Lower leg skin (tissue), 4 donors: ENCODE results near the gene CABYR. TPM values are rescaled to one million over a fixed set of nuclear protein-coding genes. Genes with fewer than 3 reads are reported as not detected.

Experiments used
- DNase-seq, 2 donors: peaks; one replicate each; pipeline ENCODE4 v3.0.0-alpha.2; 2019; ENCODE audit warnings: low spot score in 2 of 2
- H3K4me3 ChIP-seq: fragments of 200-600 bp; sonication (generic); 2 replicates; pipeline ENCODE4 v1.5.1; 2017; ENCODE audit warnings: mild to moderate bottlenecking, low read depth; ENCODE audit not compliant: poor library complexity, severe bottlenecking
- POLR2A ChIP-seq, 2 donors: fragments of 450-650 bp; IDR thresholded peaks; one replicate each; pipeline ENCODE4 v1.6.1; 2016 to 2017; ENCODE audit warnings: antibody characterized with exemption in 2 of 2, mild to moderate bottlenecking in 1 of 2, moderate library complexity in 1 of 2
- WGBS, 2 donors: methylation state at CpG; one replicate each; pipeline ENCODE4 v1.1.5; 2018; 5-methylcytosine and 5-hydroxymethylcytosine counted together
- intact Hi-C: fragments of 100-400 bp; cut with DNase I; formaldehyde crosslinking; loops from one replicate; pipeline ENCODE4 v1.15.0; 2023; ENCODE audit warnings: low total_unique reads
- total RNA-seq, 4 donors: library from RNA; depleted of rRNA; stranded (reverse); fragments of >200 nt; gene quantifications; one replicate each; pipeline ENCODE4 v1.1.0, GENCODE V29; 2016
- TF ChIP-seq, protein P1 (sequence below), 3 donors: fragments of 450-650 bp; IDR thresholded peaks; one replicate each; pipeline ENCODE4 v1.5.1; 2016; ENCODE audit warnings: antibody characterized with exemption in 3 of 3, mild to moderate bottlenecking in 3 of 3, moderate library complexity in 2 of 3

Gene CABYR
- total RNA-seq, 4 donors from 2014 or later, result 0.68 to 1.9 (median 0.93) TPM; not detected in 1

DNA sequence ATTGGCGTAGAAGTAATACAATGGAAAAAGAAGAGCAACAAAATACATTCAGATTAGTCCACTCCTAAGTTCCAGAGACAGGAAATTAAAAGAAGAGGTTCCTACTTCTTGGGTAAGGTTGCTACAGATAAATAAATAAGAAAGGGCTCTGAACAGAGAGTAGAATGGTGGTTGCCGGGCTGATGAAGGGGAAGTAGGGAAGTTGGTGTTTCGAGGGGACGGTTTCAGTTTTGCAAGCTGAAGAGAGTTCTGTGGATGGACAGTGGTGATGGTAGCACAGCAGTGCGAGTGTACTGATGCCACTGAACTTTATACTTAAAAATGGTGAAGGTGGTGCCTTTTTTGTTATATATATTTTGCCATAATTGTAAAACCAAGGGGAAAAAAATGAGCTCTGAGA is 48.2 kb downstream of the CABYR start:
- intact Hi-C loops, result no loop called here
- WGBS, 2 donors, result 85 to 86% methylated on average over 5 of the region's 5 CpGs
- TF ChIP-seq POLR2A (IDR thresholded peaks at IDR 0.05), result no peak
- TF ChIP-seq, protein P1, sequence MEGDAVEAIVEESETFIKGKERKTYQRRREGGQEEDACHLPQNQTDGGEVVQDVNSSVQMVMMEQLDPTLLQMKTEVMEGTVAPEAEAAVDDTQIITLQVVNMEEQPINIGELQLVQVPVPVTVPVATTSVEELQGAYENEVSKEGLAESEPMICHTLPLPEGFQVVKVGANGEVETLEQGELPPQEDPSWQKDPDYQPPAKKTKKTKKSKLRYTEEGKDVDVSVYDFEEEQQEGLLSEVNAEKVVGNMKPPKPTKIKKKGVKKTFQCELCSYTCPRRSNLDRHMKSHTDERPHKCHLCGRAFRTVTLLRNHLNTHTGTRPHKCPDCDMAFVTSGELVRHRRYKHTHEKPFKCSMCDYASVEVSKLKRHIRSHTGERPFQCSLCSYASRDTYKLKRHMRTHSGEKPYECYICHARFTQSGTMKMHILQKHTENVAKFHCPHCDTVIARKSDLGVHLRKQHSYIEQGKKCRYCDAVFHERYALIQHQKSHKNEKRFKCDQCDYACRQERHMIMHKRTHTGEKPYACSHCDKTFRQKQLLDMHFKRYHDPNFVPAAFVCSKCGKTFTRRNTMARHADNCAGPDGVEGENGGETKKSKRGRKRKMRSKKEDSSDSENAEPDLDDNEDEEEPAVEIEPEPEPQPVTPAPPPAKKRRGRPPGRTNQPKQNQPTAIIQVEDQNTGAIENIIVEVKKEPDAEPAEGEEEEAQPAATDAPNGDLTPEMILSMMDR (IDR thresholded peaks at IDR 0.05), result no peak
- no peak for DNase-seq
- no peak overlapping the region for H3K4me3 ChIP-seq

DNA sequence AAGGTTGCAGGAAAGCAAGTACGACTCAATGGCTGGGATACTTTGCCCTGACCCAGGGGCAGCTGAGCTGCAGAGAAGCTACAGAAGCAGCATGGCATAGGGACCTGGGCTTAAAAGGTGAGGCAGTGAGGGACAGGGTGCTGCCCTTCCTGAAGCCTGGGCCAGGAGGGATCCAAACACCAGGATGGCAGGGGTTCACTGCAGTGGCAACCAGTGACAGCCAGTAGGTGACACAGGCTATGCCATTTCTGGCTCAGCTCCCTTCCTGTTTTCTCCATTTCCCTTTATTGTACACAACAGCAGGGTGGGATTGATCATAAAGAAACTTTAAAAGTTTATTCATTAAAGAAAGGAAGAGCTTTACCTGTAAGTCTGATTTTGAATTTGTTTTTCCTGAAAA is 48.8 kb downstream of the CABYR start:
- no peak overlapping the region for H3K4me3 ChIP-seq
- WGBS, 2 donors, result 62 to 92% methylated on average over 1 of the region's 1 CpG
- TF ChIP-seq, protein P1 (IDR thresholded peaks at IDR 0.05), result no peak
- no peak for TF ChIP-seq POLR2A (IDR thresholded peaks at IDR 0.05)
- intact Hi-C loops, result no loop called here
- no peak for DNase-seq

DNA sequence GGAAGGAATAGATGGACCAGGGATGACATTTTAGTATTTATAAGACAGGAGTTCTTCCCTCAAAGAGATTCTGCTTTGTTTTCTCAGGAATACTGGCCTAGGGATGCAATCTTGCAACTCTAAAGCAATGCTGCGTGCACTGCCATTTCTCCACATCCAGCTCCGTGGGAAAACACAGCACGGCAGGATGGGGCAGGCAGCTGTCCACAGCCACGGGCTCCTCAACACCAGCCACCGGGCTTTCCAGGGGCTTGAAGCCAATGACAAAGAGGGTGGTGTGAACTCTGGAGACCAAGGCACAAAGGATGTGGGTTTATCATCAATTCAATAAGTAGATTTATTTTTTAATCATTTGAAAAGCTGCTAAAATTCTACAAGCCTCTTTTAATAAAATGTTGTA is 49.3 kb downstream of the CABYR start:
- intact Hi-C loops, result no loop called here
- 79 to 84% methylated on average over 5 of the region's 5 CpGs for WGBS, 2 donors
- H3K4me3 ChIP-seq, result no peak overlapping the region
- DNase-seq, result no peak
- TF ChIP-seq, protein P1 (IDR thresholded peaks at IDR 0.05), result no peak
- TF ChIP-seq POLR2A (IDR thresholded peaks at IDR 0.05), result no peak

DNA sequence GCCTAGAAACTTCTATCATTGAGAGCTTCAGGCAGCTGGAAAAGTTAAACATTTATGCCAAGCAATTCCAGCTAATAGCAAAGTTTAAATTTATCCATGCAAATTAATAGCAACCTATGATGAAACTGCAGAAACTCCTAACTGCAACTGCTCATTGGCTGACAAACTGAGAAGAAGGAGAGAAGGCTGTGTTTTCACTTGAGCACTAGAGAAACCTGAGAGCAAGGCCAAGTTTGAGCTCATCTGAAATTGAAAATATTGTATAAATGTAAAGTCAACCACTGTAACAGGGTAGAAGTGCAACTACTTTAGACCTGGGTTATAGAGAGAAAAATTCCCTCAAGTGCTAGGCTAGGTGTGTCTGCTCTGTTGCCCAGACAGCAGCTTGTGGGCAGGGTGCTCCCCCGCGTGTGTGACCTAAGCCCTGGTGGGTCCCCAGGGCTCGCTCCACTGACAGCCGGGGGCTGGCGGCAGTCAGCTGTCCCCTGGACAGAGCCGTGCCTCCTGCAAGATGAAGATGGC is 50.2 kb downstream of the CABYR start:
- intact Hi-C loops, result no loop called here
- WGBS, 2 donors, result 83 to 89% methylated on average over 6 of the region's 6 CpGs
- TF ChIP-seq POLR2A (IDR thresholded peaks at IDR 0.05), result no peak
- TF ChIP-seq, protein P1 (IDR thresholded peaks at IDR 0.05), result no peak
- DNase-seq, result no peak
- no peak overlapping the region for H3K4me3 ChIP-seq

DNA sequence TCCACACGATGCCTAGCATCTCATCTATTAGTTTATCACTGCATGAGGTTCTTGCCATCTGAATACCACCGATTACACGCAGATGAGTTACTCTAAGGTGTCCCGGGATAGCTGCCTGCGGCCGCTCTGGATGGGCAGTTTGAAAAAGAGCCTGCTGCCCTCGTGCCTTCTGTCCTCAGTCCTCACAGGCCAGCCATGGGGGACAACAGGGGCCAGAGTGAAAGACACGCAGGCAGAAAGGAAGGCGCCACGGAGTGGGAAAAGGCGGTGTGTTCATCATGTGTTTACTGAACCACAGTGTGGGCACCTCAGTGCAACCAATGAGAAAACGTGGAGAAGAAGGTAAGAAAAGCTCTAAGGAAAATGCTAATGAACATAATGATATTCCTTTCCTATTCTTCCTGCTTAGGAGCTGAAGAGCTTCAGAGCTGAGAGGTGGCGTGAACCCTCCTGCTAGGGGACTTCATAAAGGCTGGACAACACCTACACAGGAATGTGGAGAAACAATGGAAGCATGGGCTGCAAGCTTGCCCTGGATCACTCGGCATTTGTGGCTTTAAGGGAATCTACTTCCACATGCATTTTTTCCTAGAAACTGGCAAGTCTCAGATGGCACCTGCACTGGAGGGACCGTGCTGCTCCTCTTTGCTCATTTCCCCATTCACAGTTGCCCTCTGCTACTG is 50.9 kb downstream of the CABYR start:
- H3K4me3 ChIP-seq, result no peak overlapping the region
- TF ChIP-seq POLR2A (IDR thresholded peaks at IDR 0.05), result no peak
- TF ChIP-seq, protein P1 (IDR thresholded peaks at IDR 0.05), result no peak
- DNase-seq, result no peak
- WGBS, 2 donors, result 91 to 93% methylated on average over 15 of the region's 15 CpGs
- intact Hi-C loops, result no loop called here

DNA sequence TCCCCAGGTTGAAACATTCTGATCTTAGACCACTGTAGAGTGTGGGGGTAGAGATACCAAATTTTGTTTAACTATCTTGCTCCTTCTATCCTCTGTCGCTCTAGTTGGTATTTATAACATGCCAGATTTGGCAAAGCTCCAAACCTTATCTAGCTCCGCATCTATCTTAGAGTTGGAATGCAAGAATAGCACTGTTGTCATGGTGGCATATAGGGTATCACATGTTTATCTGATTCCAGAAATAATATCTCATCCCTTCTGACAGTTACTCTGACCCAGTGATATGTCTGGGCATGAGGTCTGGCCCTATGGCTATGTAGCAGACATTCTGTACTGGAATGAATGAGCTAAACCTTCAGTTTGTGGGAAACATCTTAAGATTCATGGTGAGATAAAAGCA is 51.7 kb downstream of the CABYR start:
- DNase-seq, result no peak
- no peak for TF ChIP-seq POLR2A (IDR thresholded peaks at IDR 0.05)
- TF ChIP-seq, protein P1 (IDR thresholded peaks at IDR 0.05), result no peak
- intact Hi-C loops, result no loop called here
- H3K4me3 ChIP-seq, result no peak overlapping the region
- 53 to 61% methylated on average over 2 of the region's 2 CpGs for WGBS, 2 donors
